Activated T-cell treated with anti-CD3 and anti-CD28 coated beads for 4 hours (primary cell): ENCODE measurements around the gene S100P.
"Not testable (repeated sequence)": the region's sequence is repeated elsewhere in the genome, so short reads cannot be mapped to it uniquely, and the experiment has no call there.

Experiments used
- DNase-seq: peaks from one replicate; pipeline ENCODE4 v3.0.0-alpha.2; 2020

Gene S100P

DNA sequence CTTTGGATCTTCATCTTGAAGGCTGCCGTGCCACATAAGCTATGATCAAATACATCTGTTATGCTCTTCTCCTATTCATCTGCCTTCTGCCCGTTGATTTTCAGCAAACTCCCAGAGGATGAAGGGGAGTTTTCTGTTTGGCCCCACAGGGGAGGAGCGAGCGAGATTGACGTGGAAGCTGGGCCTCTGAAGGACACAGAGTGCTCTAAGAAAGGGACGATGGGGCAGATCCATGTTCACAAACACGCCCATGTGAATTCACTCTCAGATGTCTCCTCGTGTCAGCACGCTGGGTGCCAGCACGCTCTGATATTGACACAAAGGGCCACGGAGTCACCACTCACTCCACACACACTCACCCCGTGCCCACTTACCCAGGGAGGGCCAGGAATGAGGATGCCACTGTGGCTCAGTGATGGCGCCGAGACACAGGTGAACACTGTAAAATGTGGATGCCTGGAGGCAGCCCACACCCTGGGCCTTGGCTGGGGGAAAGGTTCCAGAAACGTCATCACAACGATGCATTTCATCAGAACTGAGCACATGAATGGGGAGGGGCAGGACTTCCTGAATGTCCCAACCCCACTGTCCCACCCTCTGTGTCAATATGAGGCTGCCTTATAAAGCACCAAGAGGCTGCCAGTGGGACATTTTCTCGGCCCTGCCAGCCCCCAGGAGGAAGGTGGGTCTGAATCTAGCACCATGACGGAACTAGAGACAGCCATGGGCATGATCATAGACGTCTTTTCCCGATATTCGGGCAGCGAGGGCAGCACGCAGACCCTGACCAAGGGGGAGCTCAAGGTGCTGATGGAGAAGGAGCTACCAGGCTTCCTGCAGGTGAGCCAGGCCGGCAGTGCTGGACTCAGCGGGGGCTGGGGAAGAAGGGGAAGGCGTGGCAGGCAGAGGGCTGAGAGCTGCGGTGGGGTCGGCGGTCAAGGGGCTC, at the start of gene S100P:
TSS of gene S100P (plus strand) at position 648 of the 946 bp plus-strand sequence. CDS start at position 703, 55 bp downstream.
- DNase-seq, result no peak

DNA sequence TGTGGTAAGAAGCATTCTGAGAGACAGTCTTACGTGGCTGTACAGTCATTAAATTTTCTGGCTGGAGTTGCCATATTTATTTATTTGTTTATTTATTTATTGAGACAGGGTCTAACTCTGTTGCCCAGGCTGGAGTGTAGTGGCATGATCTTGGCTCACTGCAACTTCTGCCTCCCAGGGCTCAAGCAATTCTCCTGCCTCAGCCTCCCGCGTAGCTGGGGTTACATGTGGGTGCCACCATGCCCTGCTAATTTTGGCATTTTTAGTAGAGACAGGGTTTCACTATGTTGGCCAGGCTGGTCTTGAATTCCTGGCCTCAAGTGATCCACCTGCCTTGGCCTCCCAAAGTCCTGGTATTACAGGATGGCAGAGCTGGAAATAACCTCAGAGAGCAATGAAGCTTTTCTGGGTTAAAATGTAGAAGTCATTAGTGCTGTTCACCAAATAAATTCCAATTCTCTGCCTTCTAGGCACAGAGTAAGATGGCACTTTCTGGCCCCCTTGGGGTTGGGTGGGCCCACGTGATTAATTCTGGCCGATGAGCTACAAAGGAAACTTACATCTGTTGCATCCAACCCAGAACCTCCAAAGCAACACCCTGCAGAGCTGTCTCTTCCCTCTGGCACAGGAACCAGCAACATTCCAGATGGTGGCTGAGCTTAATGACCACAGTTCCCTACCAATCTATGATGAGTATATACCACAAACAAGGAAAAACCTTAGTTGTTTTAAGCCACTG, 48.7 kb upstream of the S100P start:
- no peak for DNase-seq

DNA sequence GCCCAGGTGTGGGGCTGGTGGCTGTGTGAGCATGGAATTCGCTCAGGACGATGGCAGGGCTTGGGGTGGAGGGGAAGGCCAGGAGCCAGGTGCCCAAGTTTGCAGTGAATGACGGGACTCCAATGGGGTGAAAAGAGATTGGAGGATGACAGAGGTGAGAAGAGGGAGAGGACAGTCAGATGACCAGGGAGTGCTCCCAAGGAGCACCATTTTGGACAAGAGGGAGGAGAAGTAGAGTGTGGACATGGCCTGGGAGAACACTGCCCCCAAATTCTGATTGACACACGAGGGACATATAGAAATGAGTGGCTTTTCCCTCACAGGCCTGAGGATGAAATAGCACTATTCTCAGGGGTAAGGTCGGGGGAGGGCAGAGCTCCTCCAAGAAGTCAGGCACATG, 46.5 kb upstream of the S100P start:
- no peak for DNase-seq

DNA sequence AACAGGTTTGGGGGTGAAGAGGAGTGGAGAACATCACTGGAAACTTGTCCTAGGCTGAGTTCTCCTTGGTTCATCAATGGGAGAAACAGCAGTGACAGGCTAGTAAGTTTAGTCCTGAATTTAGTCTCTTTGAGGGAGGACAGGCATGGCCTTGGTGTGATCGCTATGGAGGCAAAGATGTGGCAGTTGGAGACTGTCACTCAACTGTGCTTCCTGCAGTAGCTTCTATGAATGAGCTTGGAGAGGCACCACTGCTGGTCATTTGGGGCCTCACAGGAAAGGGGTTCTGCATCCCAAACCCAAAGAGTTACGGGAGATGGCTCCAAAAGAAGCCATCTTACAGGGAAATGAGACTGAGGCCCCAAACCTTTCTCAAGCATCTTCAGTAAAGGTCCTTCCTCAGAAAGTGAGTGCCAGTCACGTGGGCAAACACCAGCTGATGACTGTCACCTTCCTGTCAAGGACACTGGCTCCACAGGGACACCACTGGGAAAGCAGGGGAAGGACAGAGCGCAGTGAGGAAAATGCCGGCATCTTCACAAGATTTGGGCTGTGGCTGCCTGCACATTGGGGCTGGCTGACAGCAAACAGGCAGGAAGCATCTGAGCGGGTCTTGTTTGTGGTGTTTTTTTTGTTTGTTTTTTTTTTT, 46.0 kb upstream of the S100P start:
- DNase-seq, result no peak

DNA sequence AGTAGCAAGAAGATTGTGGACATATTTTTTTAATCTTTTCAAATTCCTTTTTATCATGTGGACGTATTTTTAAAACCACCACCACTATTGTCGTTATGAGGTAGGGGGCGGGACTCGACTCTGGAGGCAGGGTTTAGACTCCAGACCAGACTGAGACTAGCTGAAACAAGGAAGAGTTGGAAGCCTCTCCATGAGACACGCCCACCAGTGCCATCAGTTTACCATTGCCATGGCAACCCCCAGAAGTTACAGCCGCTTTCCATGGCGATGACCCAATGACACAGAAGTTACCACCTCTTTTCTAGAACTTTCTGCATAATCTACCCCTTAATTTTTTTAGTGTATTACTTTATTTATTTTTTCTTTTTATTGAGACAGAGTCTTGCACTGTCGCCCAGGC, 44.5 kb upstream of the S100P start:
- no peak for DNase-seq

DNA sequence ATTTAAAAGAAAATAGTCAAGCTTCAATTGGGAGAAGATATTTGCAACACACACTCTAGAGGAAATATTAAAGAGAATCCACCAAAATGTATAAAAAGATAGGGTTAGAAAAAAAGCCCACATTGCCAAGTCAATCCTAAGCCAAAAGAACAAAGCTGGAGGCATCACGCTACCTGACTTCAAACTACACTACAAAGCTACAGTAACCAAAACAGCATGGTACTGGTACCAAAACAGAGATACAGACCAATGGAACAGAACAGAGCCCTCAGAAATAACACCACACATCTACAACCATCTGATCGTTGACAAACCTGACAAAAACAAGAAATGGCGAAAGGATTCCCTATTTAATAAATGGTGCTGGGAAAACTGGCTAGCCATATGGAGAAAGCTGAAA, 39.5 kb upstream of the S100P start:
- DNase-seq, result not testable (repeated sequence)

DNA sequence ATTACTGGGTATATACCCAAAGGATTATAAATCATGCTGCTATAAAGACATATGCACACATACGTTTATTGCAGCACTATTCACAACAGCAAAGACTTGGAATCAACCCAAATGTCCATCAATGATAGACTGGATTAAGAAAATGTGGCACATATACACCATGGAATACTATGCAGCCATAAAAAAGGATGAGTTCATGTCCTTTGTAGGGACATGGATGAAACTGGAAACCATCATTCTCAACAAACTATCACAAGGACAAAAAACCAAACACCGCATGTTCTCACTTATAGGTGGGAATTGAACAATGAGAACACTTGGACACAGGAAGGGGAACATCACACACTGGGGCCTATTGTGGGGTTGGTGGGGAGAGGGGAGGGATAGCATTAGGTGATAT, 38.4 kb upstream of the S100P start:
- not testable (repeated sequence) for DNase-seq

DNA sequence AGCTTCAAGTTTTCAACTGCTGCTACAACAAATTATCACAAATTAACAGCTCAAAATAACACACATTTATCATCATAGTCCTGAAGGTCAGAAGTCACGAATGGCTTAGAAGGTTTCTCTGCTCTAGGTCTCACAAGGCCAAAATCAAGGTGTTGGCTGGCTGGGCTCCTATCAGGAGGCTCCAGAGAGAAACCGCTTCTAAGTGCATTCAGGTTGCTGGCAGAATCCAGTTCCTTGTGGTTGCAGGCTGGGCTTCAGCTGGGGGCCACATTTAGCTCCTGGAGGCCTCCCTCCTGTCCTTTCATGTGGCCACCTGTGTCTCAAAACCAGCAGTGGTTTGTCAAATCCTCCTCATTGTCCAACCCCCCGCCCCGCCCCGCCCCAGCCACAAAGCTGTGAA, 37.8 kb upstream of the S100P start:
- no peak for DNase-seq

DNA sequence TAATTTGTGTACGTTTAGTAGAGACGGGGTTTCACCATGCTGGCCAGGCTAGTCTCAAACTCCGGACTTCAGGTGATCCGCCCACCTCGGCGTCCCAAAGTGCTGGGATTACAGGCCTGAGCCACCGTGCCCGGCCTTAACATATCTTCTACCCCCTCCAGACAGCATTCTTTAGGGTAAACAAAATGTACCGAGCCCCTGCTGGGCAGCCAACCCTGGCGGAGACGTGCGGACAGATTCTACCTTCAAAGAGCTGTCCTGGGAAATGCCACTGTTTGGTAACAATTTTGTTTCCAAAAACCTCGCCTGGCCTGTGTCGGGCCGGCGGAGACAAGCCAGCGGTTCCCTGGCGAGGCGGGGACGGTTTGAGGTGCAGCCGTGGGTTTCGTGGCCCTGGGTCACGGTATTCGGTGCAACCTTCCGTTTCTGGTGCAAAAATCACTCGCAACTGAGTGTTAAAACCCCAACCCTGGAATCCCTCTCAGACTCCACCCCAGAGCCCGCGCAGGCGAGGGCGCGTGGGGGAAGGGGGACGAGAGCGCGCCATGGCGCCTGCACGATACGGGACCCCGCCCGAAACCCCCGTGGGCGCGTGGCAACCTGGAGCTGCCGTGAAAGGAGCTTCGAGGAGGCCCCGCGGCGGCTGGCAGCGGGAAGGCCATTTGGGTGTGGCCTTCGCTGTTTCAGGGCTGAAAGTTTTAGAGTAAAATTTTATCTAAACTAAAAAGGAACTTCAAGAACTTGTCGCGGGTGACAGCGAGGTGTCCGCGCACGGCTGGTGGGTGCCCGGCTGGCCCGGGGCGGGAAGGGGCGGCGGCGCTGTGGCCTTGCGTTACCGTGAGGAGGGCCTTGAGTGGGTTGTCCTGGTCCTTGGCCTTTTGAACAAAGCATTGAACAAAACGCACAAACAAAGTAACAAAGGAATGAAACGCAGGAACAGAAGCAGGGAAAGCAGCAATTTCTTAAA, 36.2 kb upstream of the S100P start:
- DNase-seq, result no peak

DNA sequence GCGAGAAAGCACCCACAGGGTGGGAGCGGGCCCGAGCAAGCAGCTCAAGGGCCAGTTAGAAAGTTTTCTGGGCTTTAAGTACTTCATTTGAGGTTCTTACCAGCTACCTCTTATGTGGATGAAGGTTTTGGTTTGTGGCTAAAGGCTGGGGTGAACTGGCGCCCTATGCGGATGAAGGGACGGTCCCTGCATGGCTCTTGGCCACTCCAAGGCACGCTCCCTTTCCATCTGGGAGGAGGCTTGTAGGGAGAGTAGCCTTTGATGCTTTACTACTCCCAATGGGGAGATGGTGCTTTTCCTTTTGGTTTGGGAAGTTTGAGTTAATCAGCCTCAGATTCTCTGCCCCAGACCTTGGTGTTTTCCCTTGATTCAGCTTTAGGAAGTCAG, 35.5 kb upstream of the S100P start:
- no peak for DNase-seq

DNA sequence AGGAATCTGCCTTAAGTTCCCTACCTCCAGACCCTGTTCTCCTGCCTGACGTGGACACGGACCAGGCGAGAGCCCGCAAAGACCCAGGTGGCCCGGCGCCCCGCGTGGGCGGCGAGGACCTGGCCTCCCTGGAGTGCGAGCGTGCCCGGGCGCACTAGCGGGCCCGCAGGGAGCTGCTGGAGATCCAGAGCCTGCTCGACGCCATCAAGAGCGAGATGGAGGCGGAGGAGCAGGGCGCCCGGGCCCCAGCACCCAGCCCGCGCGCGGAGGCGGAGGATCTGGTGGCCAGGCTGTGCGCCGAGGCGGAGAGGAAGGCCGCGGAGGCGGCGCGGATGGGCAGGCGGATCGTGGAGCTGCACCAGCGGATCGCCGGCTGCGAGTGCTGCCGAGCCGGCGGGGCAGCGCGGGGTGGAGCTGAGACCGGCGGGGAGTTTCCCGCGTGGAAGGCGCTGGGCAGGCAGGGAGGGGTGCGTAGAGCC, 35.0 kb upstream of the S100P start:
- DNase-seq, result peak; percentile 30

DNA sequence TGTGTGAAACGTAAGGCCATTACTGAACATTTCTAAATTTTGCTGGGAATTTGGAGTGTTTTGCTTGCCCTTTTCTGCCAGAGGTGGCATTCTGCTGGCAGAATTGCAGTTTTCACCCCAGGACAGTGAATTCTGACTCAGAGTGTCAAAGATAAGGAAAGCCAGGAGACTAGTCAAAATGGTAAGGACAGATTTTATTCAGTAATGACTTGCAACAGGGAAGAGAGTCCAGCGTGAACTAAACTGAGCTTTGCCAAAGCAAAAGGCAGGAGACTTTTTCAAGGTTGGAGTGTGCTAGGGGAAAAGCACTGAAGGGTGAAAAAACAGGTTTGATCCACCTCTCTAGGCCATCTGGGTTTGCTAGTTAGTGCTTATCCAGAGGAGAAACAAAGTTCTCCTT, 33.8 kb upstream of the S100P start:
- no peak for DNase-seq

DNA sequence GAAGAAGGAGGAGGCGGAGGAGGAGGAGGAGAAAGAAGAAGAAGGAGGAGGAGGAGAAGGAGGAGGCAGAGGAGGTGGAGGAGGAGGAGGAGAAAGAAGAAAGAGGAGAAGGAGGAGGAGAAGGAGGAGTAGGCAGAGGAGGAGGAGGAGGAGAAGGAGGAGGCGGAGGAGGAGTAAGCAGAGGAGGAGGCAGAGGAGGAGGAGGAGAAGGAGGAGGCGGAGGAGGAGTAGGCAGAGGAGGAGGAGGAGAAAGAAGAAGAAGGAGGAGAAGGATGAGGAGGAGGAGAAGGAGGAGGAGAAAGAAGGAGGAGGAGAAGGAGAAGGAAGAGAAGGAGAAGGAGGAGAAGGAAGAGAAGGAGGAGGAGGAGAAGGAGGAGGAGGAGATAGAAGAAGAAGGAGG, 33.2 kb upstream of the S100P start:
- DNase-seq, result no peak

DNA sequence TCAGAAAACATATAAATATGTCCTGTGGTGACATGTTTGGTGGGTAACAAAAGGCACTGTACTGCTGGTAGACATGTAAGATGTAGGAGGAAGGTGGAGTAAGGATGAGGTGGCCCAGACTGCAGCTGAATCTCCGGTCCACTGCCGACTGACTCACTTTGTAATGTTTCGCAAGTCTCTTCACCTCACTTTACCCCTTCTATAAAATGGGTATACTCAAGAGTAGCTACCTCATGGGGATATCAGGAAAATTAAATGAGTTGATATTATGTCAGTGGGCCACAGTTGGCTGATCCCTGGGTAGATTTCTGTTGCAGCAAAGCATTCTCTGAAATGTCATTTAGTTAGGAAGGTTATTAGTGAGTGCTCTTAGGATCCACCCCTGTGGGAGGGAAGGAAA, 31.1 kb upstream of the S100P start:
- no peak for DNase-seq

DNA sequence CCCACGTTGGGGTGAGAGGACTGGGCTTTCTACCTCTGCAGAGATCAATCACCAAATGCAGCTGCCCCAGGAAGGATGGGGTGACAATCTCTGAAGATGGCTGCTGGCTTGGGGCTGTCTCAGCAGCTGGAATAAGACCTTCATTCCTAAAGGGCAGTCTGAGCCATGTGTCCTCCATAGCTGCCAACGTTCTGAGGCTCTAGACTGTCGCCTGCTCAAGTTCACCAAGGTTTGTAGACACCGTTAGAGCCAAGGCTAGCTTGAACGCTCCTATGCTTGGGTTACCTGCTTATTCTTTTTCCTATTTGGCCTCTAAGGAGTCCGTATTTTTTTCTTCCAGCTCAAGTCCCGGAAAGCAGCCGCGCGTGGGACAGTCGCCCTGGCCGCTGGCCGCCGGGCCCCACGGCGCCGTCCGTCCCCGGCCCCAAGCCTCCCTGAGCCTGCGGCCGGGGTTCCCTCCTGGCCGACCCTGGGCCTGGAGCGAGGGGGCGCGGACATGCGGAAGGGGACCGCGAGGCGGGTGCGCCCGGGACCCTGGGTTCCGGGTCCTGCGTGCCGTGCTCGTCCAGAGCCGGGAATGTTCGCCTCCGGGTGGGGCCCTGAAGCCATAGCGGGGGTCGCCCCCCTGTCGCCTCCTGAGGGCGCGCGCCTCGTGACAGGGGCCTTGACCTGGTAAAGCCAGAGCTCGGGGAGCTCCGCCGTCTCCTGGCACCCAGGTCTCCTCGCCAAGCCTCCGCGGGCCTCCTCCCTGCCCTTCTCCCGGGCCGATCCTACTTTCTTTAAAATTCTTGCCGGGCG, 29.9 kb upstream of the S100P start:
- DNase-seq, result no peak

DNA sequence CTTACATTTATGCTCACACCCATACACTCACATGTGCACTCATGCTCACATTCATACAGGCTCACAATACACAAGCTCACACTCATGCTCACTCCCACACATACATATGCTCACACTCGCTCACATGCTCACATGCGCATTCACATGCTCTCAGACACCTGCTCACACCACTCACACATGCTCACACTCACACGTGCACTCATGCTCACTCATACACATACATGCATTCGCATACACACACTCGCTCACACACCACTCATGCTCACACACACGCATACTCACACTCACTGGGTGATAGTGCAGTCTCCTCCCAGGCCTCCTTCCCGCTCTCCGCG, 28.4 kb upstream of the S100P start:
- DNase-seq, result no peak

DNA sequence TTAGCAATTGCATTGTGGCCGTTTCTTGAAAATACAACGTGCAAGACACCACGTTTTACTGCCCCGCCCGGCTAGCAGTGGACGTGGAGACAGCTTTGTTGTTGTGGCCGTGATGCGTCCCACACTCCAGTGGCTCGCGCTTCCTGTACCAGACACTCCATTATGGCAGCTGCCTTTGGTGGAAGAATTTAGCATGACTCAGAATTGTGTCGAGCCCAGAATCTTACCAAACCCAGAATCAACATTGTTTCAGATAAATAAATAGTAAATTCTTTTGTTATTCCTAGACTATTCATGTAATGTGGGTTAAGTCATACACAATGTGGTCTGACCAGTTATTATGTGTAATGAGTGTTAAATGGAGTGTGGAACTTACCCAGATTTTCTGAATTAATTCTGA, 25.3 kb upstream of the S100P start:
- DNase-seq, result no peak

DNA sequence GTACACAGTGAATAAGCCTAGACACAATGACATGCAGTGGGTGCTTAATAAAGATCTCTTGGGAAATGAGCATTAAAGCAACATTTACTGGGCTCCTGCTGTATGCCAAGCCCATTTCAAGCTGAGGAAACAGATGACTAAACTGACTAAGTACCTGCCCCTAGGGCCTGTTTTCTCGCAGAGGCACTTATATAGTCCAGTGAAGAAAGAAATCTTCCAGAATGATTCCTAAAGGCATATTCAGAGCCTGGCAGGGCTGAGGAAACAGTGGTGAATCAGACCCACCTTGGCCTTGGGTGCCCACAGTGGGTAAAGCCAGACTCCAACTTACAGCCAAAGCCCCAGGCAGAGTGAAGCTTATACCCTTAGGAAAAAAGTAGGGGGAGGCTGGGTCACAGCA, 22.0 kb upstream of the S100P start:
- no peak for DNase-seq

DNA sequence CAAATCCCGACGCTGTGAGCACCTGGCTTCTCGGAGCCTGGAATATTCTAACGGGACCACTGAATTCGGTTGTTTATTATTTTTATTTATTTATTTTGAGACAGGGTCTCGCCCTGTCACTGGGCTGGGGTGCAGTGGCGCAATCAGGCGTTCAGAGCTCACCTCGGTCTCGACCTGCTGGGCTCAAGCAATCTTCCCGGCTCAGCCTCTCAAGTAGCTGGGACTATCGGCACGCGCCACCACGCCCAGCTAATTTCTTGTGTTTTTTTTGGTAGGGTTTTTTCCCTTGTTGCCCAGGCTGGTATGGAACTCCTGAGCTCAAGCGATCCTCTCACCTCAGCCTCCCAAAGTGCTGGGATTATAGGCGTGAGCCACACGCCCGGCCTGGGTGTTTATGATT, 21.5 kb upstream of the S100P start:
- DNase-seq, result no peak

DNA sequence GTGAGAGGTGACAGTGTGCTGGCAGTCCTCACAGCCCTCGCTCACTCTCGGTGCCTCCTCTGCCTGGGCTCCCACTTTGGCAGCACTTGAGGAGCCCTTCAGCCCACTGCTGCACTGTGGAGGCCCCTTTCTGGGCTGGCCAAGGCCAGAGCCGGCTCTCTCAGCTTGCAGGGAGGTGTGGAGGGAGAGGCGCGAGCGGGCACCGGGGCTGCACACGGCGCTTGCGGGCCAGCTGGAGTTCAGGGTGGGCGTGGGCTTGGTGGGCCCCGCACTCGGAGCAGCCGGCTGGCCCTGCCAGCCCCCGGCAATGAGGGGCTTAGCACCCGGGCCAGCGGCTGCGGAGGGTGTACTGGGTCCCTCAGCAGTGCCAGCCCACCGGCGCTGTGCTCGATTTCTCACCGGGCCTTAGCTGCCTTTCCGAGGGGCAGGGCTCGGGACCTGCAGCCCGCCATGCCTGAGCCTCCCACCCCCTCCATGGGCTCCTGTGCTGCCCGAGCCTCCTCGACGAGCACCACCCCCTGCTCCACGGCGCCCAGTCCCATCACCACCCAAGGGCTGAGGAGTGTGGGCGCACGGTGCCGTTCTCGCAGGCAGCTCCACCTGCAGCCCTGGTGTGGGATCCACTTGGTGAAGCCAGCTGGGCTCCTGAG, 21.0 kb upstream of the S100P start:
- DNase-seq, result not testable (repeated sequence)

DNA sequence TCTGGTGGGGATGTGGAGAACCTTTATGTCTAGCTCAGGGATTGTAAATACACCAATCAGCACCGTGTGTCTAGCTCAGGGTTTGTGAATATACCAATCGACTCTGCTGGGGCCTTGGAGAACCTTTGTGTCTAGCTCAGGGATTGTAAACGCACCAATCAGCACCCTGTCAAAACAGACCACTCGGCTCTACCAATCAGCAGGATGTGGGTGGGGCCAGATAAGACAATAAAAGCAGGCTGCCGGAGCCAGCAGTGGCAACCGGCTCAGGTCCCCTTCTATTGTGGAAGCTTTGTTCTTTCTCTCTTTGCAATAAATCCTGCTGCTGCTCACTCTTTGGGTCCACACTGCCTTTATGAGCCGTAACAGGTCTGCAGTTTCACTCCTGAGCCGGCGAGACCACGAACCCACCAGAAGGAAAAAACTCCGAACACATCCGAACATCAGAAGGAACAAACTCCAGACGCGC, 20.5 kb upstream of the S100P start:
- DNase-seq, result peak; percentile 27
